CD4-positive, alpha-beta T cell treated with Interleukin-6 for 4 hours (primary cell): ENCODE results near the gene E2F4.

Source experiments
- DNase-seq: peaks from one replicate; pipeline ENCODE4 v3.0.0-alpha.2; 2020; ENCODE audit warnings: mixed read lengths

E2F4 gene

DNA sequence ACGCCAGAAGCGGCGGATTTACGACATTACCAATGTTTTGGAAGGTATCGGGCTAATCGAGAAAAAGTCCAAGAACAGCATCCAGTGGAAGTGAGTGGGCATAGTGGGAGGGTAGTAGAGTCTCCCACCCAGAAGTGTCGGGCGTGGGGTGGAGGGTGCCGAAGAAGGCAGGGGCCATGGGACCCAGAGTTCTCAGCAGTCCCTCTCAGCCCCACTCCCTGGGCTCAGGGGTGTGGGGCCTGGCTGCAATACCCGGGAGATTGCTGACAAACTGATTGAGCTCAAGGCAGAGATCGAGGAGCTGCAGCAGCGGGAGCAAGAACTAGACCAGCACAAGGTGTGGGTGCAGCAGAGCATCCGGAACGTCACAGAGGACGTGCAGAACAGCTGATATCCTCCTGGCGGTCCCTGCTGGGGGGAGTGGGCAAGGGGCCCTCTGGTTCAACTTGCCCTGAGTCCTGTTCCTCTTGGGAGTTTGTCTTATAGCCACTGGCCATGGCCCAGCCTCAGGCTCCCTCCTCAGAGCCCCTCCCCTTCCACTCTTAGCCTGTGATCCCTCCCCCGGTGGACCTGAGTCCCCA lies 916 bp downstream of the E2F4 start:
- no peak for DNase-seq

DNA sequence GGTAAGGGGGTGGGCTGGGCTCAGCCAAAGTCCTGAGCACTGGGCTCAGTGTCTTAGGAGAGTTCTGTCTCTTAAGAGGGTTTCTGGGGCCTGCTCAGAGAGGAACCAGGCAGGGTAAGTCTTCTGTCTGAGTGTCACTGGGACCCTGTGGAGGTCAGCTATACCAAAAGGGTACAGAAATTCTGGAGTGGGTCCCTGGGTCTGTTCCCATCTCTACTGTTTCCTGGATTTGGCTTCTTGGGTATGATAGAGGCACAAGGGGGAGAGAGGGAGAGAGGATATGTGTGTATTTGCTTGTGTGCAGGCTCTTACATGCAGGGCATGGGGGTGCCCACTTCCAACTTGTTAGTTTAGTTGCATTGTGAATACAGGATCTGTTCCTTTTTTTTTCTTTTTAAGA lies 1.6 kb downstream of the E2F4 start:
- DNase-seq, result no peak

GRCh38 chr16:67194260-67194659 lies 2.3 kb downstream of the E2F4 start:
- DNase-seq, result no peak

GRCh38 chr16:67195676-67196075 lies 3.7 kb downstream of the E2F4 start:
- DNase-seq, result no peak

- no peak for DNase-seq
These were observed 4.9 kb downstream of the E2F4 start for GRCh38 chr16:67196881-67197280.

- no peak for DNase-seq
These were observed 5.7 kb downstream of the E2F4 start for GRCh38 chr16:67197704-67198103.

DNA sequence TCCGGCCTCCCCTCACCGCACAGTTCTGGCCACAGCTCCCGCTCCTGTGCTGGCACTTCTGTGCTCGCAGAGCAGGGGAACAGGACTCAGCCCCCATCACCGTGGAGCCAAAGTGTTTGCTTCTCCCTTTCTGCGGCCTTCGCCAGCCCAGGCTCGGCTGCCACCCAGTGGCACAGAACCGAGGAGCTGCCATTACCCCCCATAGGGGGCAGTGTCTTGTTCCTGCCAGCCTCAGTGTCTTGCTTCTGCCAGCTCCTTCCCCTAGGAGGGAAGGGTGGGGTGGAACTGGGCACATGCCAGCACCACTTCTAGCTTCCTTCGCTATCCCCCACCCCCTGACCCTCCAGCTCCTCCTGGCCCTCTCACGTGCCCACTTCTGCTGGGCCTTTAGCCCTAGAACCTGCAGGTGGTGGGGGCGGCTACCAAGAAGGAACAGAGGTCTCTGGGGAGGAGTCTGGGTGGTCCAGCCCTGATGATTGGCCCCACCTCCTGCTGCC lies 6.3 kb downstream of the E2F4 start:
- no peak for DNase-seq

GRCh38 chr16:67199011-67199807 lies 7.3 kb downstream of the E2F4 start, which contains the start of gene ELMO3:
Gene ELMO3, plus strand, starts transcription at chr16:67199131. Its CDS starts 196 bp downstream, at chr16:67199327.
- DNase-seq, result no peak

DNA sequence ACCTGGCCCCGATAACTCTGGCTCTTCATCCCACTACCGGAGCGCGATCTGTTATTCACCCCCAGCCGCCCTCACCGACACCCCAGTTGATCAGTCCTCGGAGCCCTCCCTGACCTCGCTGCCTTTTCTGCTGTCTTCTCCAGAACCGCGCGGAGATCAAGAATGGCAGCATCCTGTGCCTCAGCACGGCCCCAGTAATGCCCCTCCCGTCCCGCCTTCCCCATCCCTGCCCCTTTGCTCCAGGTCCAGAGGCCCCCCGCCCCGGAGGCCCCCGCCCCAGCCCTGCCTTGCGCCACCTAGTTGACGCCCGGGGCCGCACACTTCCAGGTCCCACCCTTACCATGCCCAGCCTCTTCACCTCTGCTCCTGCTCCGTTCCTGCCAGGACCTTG lies 7.8 kb downstream of the E2F4 start:
- no peak for DNase-seq

DNA sequence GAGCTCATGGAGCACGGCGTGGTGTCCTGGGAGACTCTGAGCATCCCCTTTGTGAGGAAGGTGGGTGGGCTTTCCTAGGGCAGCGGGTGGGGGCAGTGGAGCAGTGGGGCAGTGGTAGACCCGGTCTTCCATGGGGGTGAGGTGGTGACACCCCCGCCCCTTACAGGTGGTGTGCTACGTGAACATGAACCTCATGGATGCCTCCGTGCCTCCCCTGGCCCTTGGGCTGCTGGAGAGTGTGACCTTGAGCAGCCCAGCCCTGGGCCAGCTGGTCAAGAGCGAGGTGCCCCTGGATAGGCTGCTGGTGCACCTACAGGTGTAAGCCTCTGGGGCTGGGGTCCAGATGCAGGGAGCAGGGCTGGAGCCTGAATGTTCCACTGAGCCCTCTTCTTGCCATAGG lies 8.5 kb downstream of the E2F4 start:
- no peak for DNase-seq

DNA sequence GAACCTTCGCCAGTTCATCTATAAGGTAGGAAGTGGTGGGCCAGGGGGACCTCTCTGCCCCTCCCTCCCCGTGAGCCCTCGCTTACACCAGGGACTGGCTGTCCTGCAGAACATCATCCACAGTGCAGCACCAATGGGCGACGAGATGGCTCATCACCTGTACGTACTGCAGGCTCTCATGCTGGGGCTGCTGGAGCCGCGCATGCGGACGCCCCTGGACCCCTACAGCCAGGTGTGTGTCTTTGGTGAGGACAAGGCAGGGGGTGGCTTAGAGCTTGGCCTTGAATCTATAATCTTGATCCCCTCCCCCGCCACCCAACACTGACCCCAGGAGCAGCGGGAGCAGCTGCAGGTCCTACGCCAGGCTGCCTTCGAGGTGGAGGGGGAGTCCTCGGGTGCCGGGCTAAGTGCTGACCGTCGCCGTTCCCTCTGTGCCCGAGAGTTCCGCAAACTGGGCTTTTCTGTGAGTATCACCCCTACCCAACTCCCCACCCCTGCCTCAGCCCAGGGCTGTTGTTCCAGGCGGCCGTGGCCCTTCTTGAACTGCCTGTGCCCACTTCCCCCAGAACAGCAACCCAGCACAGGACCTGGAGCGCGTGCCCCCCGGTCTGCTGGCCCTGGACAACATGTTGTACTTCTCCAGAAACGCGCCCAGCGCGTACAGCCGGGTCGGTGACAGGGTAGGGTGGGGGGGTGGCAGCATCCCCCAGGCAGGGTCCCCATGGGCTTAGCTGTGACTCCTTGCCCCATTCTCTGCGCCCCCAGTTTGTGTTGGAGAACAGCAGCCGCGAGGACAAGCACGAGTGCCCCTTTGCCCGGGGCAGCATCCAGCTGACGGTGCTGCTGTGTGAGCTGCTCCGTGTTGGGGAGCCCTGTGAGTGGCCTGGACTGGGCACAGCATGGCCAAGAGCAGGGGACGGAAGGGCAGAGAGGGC lies 9.7 kb downstream of the E2F4 start:
- DNase-seq, result no peak

DNA sequence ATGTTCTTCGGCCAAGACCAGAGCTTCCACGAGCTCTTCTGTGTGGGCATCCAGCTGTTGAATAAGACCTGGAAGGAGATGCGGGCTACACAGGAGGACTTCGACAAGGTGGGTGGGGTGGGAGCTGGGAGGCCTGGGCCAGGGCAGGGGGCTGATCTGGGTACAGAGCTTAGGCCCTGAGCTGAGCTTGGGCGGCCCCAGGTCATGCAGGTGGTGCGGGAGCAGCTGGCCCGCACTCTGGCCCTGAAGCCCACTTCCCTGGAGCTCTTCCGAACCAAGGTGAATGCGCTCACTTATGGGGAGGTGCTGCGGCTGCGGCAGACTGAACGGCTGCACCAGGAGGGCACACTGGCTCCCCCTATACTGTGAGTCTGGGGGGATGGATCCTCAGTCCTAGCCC lies 10.5 kb downstream of the E2F4 start:
- no peak for DNase-seq

DNA sequence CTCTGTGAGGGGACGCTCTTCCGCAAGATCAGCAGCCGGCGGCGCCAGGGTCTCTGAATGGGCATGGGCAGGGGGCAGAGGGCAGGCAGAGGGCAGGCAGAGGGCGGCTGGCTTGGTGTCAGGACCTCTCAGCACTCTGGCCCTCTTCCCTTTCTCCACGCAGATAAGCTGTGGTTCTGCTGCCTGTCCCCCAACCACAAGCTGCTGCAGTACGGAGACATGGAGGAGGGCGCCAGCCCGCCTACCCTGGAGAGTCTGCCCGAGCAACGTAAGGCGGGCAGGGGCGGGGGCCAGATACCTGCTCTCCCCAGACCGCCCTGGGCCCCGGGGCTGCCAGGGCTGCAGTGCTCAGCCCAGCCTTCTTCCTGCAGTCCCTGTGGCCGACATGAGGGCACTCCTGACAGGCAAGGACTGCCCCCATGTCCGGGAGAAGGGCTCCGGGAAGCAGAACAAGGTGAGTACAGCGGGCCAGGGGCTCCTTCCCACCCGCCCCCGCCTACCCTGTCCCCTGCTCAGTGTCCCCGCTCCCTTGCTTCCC lies 11.1 kb downstream of the E2F4 start:
- no peak for DNase-seq

DNA sequence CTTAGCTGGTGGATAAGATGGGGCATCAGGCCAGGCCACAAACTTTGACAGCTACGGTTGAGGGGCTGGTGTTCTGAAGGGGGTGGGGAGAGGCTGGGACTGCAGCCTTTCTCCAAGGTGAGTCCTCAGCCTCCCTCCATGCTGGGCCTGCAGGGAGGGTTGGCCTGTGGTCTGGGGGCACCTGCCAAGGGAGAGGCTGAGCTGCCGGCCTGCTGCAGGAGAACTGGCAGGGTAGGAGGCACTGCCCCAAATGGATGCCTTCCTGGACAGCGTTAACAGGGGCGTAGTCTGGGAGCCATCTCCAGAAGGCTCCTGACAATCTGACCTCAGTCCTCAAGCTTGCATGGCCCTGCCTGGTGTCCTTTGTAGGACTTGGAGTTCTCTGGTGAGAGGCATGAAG lies 12.1 kb downstream of the E2F4 start:
- DNase-seq, result no peak

DNA sequence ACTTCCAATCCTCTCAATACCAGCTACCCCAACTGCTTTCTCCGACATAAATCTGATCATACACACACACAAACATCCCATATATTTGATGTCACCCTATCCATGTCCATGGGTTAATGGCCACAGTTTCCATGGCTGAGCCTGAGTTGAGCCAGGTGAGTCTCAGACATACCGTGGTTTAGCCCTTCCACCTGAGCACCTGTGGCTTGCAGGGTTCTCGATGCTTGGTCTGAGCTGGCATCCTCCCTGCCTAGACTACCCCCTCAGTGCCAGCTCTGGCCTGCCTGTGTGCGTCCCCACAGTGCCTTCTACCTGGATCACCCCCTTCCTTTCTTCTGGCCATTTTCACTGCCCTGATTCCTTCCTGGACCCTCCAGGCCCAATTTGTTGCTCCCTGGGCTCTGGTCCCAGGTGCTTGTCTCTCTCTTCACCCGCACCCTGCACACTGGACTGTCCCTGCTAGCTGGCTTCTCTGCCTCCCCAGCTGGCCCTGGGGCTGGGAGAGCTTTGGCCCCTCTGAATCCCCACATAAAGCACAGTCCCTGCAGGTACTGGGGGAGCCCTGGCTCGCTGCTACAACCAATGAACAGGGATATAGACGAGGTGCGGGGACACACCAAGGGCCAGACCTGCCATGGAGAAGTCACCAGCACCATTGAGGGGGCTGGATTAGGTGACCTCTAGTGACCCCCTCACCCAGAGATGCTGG lies 14.3 kb downstream of the E2F4 start:
- no peak for DNase-seq

DNA sequence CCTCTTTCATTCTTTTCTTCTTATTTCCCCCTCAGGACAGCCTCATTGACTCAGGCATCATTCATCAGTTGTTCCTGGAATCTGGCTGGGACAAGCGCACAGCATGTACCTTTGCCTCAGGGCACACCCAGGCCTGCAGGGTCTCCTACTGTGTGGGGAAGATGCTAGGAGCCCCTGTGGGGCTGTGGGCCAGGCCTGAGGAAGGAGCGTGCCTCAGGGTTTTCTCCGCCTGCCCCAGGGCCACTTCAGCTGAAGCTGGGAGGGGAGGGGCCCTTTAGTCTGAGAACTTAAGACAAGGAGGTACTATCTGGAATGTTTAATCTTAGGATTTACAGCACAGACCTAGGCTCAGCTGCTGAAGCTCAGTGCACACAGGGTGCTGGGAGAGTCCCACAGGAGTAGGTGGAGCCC lies 14.9 kb downstream of the E2F4 start:
- DNase-seq, result no peak

DNA sequence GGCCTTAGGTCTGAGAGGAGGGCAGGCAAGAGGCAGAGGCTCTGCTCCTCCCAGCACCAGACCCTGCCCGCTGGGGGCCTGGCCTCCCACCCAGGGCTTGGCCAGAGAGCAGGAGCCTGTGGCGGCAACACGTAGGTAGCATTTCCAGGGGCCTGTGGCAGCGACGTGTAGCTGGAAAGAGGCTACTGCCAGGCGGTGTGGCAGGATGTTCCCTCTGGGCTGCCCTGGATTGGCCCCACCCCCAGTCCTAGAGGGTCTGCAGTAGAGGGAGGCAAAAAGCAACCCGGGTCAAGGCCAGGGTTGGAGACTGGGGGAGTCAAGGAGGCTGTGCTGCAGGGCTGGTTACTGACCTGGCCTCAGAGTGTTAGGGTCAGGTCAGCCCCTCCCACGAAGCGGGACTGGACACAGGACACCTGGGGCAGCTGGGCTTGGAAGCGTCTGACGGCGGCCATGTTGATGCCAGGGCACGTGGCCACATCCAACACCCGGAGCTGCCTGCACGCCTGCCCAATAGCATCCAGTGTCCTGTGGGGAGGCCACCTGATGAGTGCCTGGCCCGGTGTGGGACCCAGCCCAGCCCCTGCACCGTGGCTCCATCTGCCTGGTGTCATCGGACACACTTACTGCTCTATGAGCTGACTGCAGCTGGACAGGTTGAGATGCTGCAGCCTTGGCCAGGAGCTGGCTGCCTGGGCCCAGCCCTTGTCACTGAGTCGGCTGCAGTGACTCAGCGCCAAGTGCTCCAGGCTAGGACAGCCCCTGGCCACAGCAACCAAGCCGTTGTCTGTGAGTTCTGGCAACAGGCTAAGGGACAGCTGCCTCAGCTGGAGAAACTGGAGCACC lies 15.5 kb downstream of the E2F4 start:
- no peak for DNase-seq

DNA sequence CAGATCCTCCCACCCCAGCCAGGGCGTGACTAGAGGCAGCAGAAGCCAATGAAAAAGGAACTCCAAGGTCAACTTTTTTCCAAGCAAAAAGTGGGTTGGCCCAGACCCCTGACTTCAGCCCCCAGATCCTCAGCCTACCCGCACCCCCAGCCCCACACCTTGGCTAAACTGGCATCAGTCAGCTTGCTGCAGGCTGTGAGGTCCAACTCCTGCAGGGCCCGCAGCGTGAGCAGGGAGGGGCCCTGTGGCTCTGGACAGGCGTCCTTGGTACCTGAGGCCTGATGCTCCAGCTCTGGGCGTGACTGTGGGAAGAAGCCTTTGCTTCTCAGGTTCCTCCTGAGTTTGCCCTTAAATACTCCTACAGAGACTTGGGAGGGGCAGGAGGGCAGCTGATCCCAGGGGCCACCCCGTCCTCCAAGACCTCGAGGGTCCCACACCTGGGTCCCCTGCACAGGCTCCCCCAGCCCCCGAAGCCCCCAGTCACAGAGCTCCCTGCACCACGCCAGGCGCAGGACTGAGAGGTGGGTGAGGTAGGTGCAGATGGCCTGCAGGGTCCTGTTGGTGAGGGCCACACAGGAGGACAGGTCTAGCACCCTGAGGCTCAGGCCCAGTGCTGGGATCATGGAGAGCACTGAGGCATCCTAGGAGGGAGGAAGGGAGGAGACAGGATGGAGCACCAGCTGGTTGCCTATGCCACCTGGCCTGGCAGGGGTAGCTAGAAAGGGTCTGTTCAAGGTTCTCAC lies 16.4 kb downstream of the E2F4 start:
- no peak for DNase-seq

GRCh38 chr16:67209565-67209964 lies 17.6 kb downstream of the E2F4 start:
- no peak for DNase-seq

GRCh38 chr16:67210069-67210937 lies 18.3 kb downstream of the E2F4 start:
- DNase-seq, result no peak
